WTC11 (cell line): ENCODE results near the gene POSTN. TPM values are rescaled to one million over a fixed set of nuclear protein-coding genes. Genes with fewer than 3 reads are reported as not detected.

Experiments
- ATAC-seq: fragments of 200-7000 bp; cut with Tn5 transposase; 2 replicates; pipeline ENCODE4 v1.10.0; 2021; ENCODE audit warnings: mild to moderate bottlenecking, moderate library complexity
- CTCF ChIA-PET: fragments of 300-600 bp; sonication (Branson Sonifier 250); formaldehyde crosslinking; loops from one replicate; lab custom pipeline; 2021; ENCODE audit warnings: antibody characterized with exemption; lab: Charles Lee
- POLR2A ChIA-PET: fragments of 350-600 bp; sonication (Branson Sonifier 250); formaldehyde crosslinking; loops from one replicate; lab custom pipeline; 2021; ENCODE audit warnings: antibody characterized with exemption; lab: Charles Lee
- DNase-seq: peaks from one replicate; pipeline ENCODE4 v3.0.0; 2021; ENCODE audit warnings: low spot score
- H3K27ac Mint-ChIP-seq: 2 replicates; pipeline ENCODE4 v1.8.0; 2021; ENCODE audit warnings: mixed read lengths
- H3K27me3 Mint-ChIP-seq: 2 replicates; pipeline ENCODE4 v1.8.0; 2021; ENCODE audit warnings: low read depth, mild to moderate bottlenecking, moderate library complexity, mixed read lengths
- H3K36me3 Mint-ChIP-seq: 2 replicates; pipeline ENCODE4 v1.8.0; 2021; ENCODE audit warnings: mixed read lengths
- H3K4me1 Mint-ChIP-seq: 2 replicates; pipeline ENCODE4 v1.8.0; 2022; ENCODE audit warnings: mixed read lengths
- H3K4me3 Mint-ChIP-seq: 2 replicates; pipeline ENCODE4 v1.8.0; 2021; ENCODE audit warnings: mild to moderate bottlenecking, moderate library complexity, mixed read lengths
- H3K9me3 Mint-ChIP-seq: 2 replicates; pipeline ENCODE4 v1.8.0; 2021; ENCODE audit warnings: mixed read lengths
- ELF4 ChIP-seq: sonication (generic); formaldehyde crosslinking; IDR thresholded peaks from 2 replicates; pipeline ENCODE4 v1.8.1; 2022; ENCODE audit warnings: low read depth, mild to moderate bottlenecking, moderate library complexity, missing genetic modification reagents
- JAZF1 ChIP-seq: fragments of 250-450 bp; sonication (Bioruptor Pico); IDR thresholded peaks from 2 replicates; pipeline ENCODE4 v1.9.0; 2021; ENCODE audit warnings: moderate library complexity, mild to moderate bottlenecking, inconsistent platforms
- MYBL2 ChIP-seq: sonication (generic); formaldehyde crosslinking; IDR thresholded peaks from 2 replicates; pipeline ENCODE4 v1.8.1; 2023; ENCODE audit warnings: mild to moderate bottlenecking, moderate library complexity, missing genetic modification reagents
- NFATC4 ChIP-seq: fragments of 250-450 bp; sonication (Bioruptor Pico); IDR thresholded peaks from 2 replicates; pipeline ENCODE4 v1.9.0; 2021; ENCODE audit warnings: mild to moderate bottlenecking
- SMAD3 ChIP-seq: sonication (generic); formaldehyde crosslinking; IDR thresholded peaks from 2 replicates; pipeline ENCODE4 v1.8.0; 2022; ENCODE audit warnings: missing genetic modification reagents, mild to moderate bottlenecking, borderline replicate concordance
- SP1 ChIP-seq: sonication (generic); formaldehyde crosslinking; conservative IDR thresholded peaks from 2 replicates; pipeline ENCODE4 v1.8.1; 2022; ENCODE audit warnings: missing genetic modification reagents
- ZNF121 ChIP-seq: sonication (generic); formaldehyde crosslinking; IDR thresholded peaks from 2 replicates; pipeline ENCODE4 v1.8.0; 2023; ENCODE audit warnings: missing genetic modification reagents
- ZNF263 ChIP-seq: sonication (generic); formaldehyde crosslinking; IDR thresholded peaks from 2 replicates; pipeline ENCODE4 v1.8.1; 2022; ENCODE audit warnings: low read depth, mild to moderate bottlenecking, moderate library complexity, missing genetic modification reagents
- total RNA-seq: library from RNA; stranded (reverse); gene quantifications from 3 replicates; pipeline ENCODE4 v1.2.3, GENCODE V29; 2021
- TF ChIP-seq, protein P1 (sequence below): fragments of 200-600 bp; IDR thresholded peaks from 2 replicates; pipeline ENCODE4 v1.8.0; 2022; ENCODE audit warnings: antibody characterized with exemption
- TF ChIP-seq, protein P2 (sequence below): sonication (generic); formaldehyde crosslinking; conservative IDR thresholded peaks from 2 replicates; pipeline ENCODE4 v1.8.1; 2022; ENCODE audit warnings: mild to moderate bottlenecking, missing genetic modification reagents
- TF ChIP-seq, protein P3 (sequence below): fragments of 250-450 bp; sonication (Bioruptor Pico); IDR thresholded peaks from 2 replicates; pipeline ENCODE4 v2.1.2; 2022; ENCODE audit warnings: mild to moderate bottlenecking, moderate library complexity
- TF ChIP-seq, protein P4 (sequence below): sonication (generic); formaldehyde crosslinking; IDR thresholded peaks from 2 replicates; pipeline ENCODE4 v1.8.1; 2023; ENCODE audit warnings: mild to moderate bottlenecking, missing genetic modification reagents
- TF ChIP-seq, protein P5 (sequence below): fragments of 250-450 bp; sonication (Bioruptor Pico); IDR thresholded peaks from 2 replicates; pipeline ENCODE4 v1.9.0; 2021; ENCODE audit warnings: mild to moderate bottlenecking
- TF ChIP-seq, protein P6 (sequence below): sonication (generic); formaldehyde crosslinking; IDR thresholded peaks from 2 replicates; pipeline ENCODE4 v1.8.1; 2022; ENCODE audit warnings: mild to moderate bottlenecking, moderate library complexity, missing genetic modification reagents
- TF ChIP-seq, protein P7 (sequence below): fragments of 250-450 bp; sonication (Bioruptor Pico); IDR thresholded peaks from 2 replicates; pipeline ENCODE4 v1.8.0; 2021; ENCODE audit warnings: mild to moderate bottlenecking

Gene POSTN
- total RNA-seq, 1 experiment from 2014 or later: 0.70 TPM

DNA sequence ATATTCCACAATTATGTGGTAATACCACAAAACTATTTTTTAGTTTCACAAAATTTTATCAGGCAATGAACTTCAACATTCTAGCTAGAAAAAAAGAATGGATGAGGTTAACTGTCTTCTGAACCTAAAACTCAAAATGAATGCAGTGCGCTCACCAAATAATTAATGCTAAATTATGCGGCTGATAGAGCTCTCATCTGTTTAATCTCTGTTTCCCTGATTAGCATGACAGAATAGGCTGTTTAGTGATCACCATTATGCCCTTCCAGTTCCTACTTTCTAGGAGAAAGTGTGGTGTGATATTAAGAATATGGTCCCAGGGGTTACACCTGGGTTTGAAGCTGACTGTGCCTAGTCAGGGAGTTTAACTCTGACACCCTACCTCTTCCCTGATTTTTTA, 42.8 kb upstream of the POSTN start:
- ChIA-PET CTCF (interaction anchor here (1.4 to 1.8 kb wide), 3 partner anchors 228 to 582 kb away, joined by 7 to 8 read pairs (median 8); partner anchors contain the start of gene TRPC4), POLR2A (no interaction called here)
- Mint-ChIP-seq H3K9me3 (no peaks in the 10 kb centered on the region), H3K36me3 (no peaks in the 10 kb centered on the region), H3K27me3 (no peaks in the 10 kb centered on the region), H3K4me1 (peaks cover 19% of the 10 kb centered on the region), H3K27ac (no peak overlapping the region), H3K4me3 (no peak overlapping the region)
- ATAC-seq (no peak), DNase-seq (no peak)
- TF ChIP-seq, protein P1, sequence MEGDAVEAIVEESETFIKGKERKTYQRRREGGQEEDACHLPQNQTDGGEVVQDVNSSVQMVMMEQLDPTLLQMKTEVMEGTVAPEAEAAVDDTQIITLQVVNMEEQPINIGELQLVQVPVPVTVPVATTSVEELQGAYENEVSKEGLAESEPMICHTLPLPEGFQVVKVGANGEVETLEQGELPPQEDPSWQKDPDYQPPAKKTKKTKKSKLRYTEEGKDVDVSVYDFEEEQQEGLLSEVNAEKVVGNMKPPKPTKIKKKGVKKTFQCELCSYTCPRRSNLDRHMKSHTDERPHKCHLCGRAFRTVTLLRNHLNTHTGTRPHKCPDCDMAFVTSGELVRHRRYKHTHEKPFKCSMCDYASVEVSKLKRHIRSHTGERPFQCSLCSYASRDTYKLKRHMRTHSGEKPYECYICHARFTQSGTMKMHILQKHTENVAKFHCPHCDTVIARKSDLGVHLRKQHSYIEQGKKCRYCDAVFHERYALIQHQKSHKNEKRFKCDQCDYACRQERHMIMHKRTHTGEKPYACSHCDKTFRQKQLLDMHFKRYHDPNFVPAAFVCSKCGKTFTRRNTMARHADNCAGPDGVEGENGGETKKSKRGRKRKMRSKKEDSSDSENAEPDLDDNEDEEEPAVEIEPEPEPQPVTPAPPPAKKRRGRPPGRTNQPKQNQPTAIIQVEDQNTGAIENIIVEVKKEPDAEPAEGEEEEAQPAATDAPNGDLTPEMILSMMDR: no peak
- no peak for TF ChIP-seq MYBL2
- TF ChIP-seq ELF4 (CRISPR knock-in tag): no peak
- TF ChIP-seq, protein P2, sequence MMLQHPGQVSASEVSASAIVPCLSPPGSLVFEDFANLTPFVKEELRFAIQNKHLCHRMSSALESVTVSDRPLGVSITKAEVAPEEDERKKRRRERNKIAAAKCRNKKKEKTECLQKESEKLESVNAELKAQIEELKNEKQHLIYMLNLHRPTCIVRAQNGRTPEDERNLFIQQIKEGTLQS (CRISPR knock-in tag): no peak
- no peak for TF ChIP-seq ZNF263 (CRISPR knock-in tag)
- no peak for TF ChIP-seq SP1 (CRISPR knock-in tag)
- TF ChIP-seq, protein P3, sequence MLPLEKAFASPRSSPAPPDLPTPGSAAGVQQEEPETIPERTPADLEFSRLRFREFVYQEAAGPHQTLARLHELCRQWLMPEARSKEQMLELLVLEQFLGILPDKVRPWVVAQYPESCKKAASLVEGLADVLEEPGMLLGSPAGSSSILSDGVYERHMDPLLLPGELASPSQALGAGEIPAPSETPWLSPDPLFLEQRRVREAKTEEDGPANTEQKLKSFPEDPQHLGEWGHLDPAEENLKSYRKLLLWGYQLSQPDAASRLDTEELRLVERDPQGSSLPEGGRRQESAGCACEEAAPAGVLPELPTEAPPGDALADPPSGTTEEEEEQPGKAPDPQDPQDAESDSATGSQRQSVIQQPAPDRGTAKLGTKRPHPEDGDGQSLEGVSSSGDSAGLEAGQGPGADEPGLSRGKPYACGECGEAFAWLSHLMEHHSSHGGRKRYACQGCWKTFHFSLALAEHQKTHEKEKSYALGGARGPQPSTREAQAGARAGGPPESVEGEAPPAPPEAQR (CRISPR knock-in tag): no peak
- TF ChIP-seq, protein P4, sequence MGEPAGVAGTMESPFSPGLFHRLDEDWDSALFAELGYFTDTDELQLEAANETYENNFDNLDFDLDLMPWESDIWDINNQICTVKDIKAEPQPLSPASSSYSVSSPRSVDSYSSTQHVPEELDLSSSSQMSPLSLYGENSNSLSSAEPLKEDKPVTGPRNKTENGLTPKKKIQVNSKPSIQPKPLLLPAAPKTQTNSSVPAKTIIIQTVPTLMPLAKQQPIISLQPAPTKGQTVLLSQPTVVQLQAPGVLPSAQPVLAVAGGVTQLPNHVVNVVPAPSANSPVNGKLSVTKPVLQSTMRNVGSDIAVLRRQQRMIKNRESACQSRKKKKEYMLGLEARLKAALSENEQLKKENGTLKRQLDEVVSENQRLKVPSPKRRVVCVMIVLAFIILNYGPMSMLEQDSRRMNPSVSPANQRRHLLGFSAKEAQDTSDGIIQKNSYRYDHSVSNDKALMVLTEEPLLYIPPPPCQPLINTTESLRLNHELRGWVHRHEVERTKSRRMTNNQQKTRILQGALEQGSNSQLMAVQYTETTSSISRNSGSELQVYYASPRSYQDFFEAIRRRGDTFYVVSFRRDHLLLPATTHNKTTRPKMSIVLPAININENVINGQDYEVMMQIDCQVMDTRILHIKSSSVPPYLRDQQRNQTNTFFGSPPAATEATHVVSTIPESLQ: no peak
- TF ChIP-seq JAZF1: no peak
- no peak for TF ChIP-seq SMAD3 (CRISPR knock-in tag)
- TF ChIP-seq, protein P5, sequence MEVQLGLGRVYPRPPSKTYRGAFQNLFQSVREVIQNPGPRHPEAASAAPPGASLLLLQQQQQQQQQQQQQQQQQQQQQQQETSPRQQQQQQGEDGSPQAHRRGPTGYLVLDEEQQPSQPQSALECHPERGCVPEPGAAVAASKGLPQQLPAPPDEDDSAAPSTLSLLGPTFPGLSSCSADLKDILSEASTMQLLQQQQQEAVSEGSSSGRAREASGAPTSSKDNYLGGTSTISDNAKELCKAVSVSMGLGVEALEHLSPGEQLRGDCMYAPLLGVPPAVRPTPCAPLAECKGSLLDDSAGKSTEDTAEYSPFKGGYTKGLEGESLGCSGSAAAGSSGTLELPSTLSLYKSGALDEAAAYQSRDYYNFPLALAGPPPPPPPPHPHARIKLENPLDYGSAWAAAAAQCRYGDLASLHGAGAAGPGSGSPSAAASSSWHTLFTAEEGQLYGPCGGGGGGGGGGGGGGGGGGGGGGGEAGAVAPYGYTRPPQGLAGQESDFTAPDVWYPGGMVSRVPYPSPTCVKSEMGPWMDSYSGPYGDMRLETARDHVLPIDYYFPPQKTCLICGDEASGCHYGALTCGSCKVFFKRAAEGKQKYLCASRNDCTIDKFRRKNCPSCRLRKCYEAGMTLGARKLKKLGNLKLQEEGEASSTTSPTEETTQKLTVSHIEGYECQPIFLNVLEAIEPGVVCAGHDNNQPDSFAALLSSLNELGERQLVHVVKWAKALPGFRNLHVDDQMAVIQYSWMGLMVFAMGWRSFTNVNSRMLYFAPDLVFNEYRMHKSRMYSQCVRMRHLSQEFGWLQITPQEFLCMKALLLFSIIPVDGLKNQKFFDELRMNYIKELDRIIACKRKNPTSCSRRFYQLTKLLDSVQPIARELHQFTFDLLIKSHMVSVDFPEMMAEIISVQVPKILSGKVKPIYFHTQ (CRISPR knock-in tag): no peak
- TF ChIP-seq ZNF121 (CRISPR knock-in tag): no peak
- no peak for TF ChIP-seq NFATC4 (CRISPR knock-in tag)
- TF ChIP-seq, protein P6, sequence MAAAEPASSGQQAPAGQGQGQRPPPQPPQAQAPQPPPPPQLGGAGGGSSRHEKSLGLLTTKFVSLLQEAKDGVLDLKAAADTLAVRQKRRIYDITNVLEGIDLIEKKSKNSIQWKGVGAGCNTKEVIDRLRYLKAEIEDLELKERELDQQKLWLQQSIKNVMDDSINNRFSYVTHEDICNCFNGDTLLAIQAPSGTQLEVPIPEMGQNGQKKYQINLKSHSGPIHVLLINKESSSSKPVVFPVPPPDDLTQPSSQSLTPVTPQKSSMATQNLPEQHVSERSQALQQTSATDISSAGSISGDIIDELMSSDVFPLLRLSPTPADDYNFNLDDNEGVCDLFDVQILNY (CRISPR knock-in tag): no peak
- TF ChIP-seq, protein P7, sequence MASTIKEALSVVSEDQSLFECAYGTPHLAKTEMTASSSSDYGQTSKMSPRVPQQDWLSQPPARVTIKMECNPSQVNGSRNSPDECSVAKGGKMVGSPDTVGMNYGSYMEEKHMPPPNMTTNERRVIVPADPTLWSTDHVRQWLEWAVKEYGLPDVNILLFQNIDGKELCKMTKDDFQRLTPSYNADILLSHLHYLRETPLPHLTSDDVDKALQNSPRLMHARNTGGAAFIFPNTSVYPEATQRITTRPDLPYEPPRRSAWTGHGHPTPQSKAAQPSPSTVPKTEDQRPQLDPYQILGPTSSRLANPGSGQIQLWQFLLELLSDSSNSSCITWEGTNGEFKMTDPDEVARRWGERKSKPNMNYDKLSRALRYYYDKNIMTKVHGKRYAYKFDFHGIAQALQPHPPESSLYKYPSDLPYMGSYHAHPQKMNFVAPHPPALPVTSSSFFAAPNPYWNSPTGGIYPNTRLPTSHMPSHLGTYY (CRISPR knock-in tag): no peak
